Erythroblast (primary cell): Measurements from ENCODE around the gene ETF1.
"Not testable (repeated sequence)": the region's sequence is repeated elsewhere in the genome, so short reads cannot be mapped to it uniquely, and the experiment has no call there.

ENCODE experiments used
- DNase-seq, 2 experiments: peaks; one replicate each; lab custom pipeline; 2025; lab: John Stamatoyannopoulos, UW
- GATA1 ChIP-seq: IDR thresholded peaks from 2 replicates; pipeline ENCODE4 v1.6.1; 2011; ENCODE audit warnings: low read depth, mild to moderate bottlenecking, control low read depth, low read length, moderate library complexity
- POLR2A ChIP-seq: IDR thresholded peaks from 2 replicates; pipeline ENCODE4 v1.6.1; 2011; ENCODE audit warnings: mild to moderate bottlenecking, low read length

The ETF1 gene

GRCh38 chr5:138527170-138527569 is 15.9 kb downstream of the ETF1 start:
- no peak for DNase-seq
- no peak for TF ChIP-seq POLR2A
- no peak for TF ChIP-seq GATA1

- no peak for TF ChIP-seq POLR2A
- TF ChIP-seq GATA1, result no peak
- DNase-seq, result no peak
These were observed 19.6 kb downstream of the ETF1 start for GRCh38 chr5:138523406-138523805.

- no peak for DNase-seq
- TF ChIP-seq GATA1, result no peak
- TF ChIP-seq POLR2A, result no peak
These were observed 22.1 kb downstream of the ETF1 start for GRCh38 chr5:138520971-138521370.

- no peak for TF ChIP-seq POLR2A
- TF ChIP-seq GATA1, result no peak
- DNase-seq, result no peak
These were observed 25.6 kb downstream of the ETF1 start for GRCh38 chr5:138517437-138517836.

- TF ChIP-seq POLR2A, result no peak
- TF ChIP-seq GATA1, result no peak
- DNase-seq, result no peak
These were observed 27.3 kb downstream of the ETF1 start for GRCh38 chr5:138515556-138516245.

- DNase-seq, result no peak
- TF ChIP-seq POLR2A (no peak), GATA1 (no peak)
These were observed 29.0 kb downstream of the ETF1 start for GRCh38 chr5:138514021-138514420.

GRCh38 chr5:138508958-138509357 is 34.1 kb downstream of the ETF1 start:
- DNase-seq, result no peak
- TF ChIP-seq POLR2A, result no peak
- TF ChIP-seq GATA1, result no peak

- DNase-seq, result not testable (repeated sequence)
These were observed 35.6 kb downstream of the ETF1 start for GRCh38 chr5:138507485-138507884.

GRCh38 chr5:138506370-138507306 is 36.4 kb downstream of the ETF1 start:
- DNase-seq, result no peak
- TF ChIP-seq POLR2A, result no peak
- no peak for TF ChIP-seq GATA1

- TF ChIP-seq POLR2A (no peak), GATA1 (no peak)
- no peak for DNase-seq
These were observed 38.2 kb downstream of the ETF1 start for GRCh38 chr5:138504799-138505198.

- peak; percentile 68 to 83 for DNase-seq
- TF ChIP-seq POLR2A (peak; percentile 10), GATA1 (no peak)
These were observed 39.4 kb downstream of the ETF1 start for GRCh38 chr5:138503487-138504270.

- TF ChIP-seq GATA1 (no peak), POLR2A (no peak)
- DNase-seq, result no peak
These were observed 40.5 kb downstream of the ETF1 start for GRCh38 chr5:138502521-138502920.

- no peak for DNase-seq
- TF ChIP-seq POLR2A (no peak), GATA1 (no peak)
These were observed 40.9 kb downstream of the ETF1 start for GRCh38 chr5:138502121-138502520.

- TF ChIP-seq GATA1 (no peak), POLR2A (no peak)
- DNase-seq, result no peak
These were observed 44.7 kb downstream of the ETF1 start for GRCh38 chr5:138498376-138498775.
